HUES48 (cell line): ENCODE measurements around the gene PRRT1B.

Experiments used
- H3K27ac ChIP-seq: one replicate; pipeline ENCODE4 v1.7.0; 2013; ENCODE audit warnings: low read depth, low read length, inconsistent platforms
- H3K27me3 ChIP-seq: 2 replicates; pipeline ENCODE4 v1.6.1; 2013; ENCODE audit warnings: mild to moderate bottlenecking, low read length; ENCODE audit not compliant: control insufficient read depth, insufficient read depth
- H3K36me3 ChIP-seq: 2 replicates; pipeline ENCODE4 v1.6.1; 2013; ENCODE audit warnings: low read length; ENCODE audit not compliant: control insufficient read depth, insufficient read depth
- H3K4me1 ChIP-seq: 2 replicates; pipeline ENCODE4 v1.6.1; 2013; ENCODE audit warnings: mild to moderate bottlenecking, low read length; ENCODE audit not compliant: control insufficient read depth, insufficient read depth
- H3K4me3 ChIP-seq: 2 replicates; pipeline ENCODE4 v1.5.1; 2013; ENCODE audit warnings: mild to moderate bottlenecking, low read depth, low read length
- H3K9ac ChIP-seq: 2 replicates; pipeline ENCODE4 v1.6.1; 2013; ENCODE audit warnings: mild to moderate bottlenecking, low read depth, low read length, moderate library complexity
- H3K9me3 ChIP-seq: 2 replicates; pipeline ENCODE4 v1.6.1; 2013; ENCODE audit warnings: low read length; ENCODE audit not compliant: control insufficient read depth, insufficient read depth

The PRRT1B gene

GRCh38 chr9:131574730-131575640 lies 29.7 kb downstream of the PRRT1B start:
- Histone ChIP-seq H3K9me3 (no peaks in the 10 kb centered on the region), H3K4me1 (no peaks in the 10 kb centered on the region), H3K4me3 (no peak overlapping the region), H3K9ac (no peak overlapping the region), H3K27me3 (no peaks in the 10 kb centered on the region), H3K27ac (no peak overlapping the region), H3K36me3 (peaks cover 23% of the 10 kb centered on the region)

- Histone ChIP-seq H3K27me3 (no peaks in the 10 kb centered on the region), H3K36me3 (peaks cover 29% of the 10 kb centered on the region), H3K9me3 (no peaks in the 10 kb centered on the region), H3K4me3 (no peak overlapping the region), H3K9ac (no peak overlapping the region), H3K27ac (no peak overlapping the region), H3K4me1 (no peaks in the 10 kb centered on the region)
Observed at GRCh38 chr9:131575946-131576853, 30.9 kb downstream of the PRRT1B start.

GRCh38 chr9:131577005-131578000 lies 32.0 kb downstream of the PRRT1B start:
- Histone ChIP-seq H3K9me3 (no peaks in the 10 kb centered on the region), H3K4me1 (no peaks in the 10 kb centered on the region), H3K36me3 (peaks cover 36% of the 10 kb centered on the region), H3K9ac (no peak overlapping the region), H3K27me3 (no peaks in the 10 kb centered on the region), H3K27ac (no peak overlapping the region), H3K4me3 (no peak overlapping the region)

GRCh38 chr9:131578021-131578420 lies 32.7 kb downstream of the PRRT1B start:
- Histone ChIP-seq H3K4me3 (no peak overlapping the region), H3K9ac (no peak overlapping the region), H3K36me3 (peaks cover 34% of the 10 kb centered on the region), H3K27ac (no peak overlapping the region), H3K27me3 (no peaks in the 10 kb centered on the region), H3K9me3 (no peaks in the 10 kb centered on the region), H3K4me1 (no peaks in the 10 kb centered on the region)

GRCh38 chr9:131578731-131579504 lies 33.6 kb downstream of the PRRT1B start:
- Histone ChIP-seq H3K4me1 (no peaks in the 10 kb centered on the region), H3K27ac (no peak overlapping the region), H3K36me3 (peaks cover 38% of the 10 kb centered on the region), H3K9ac (no peak overlapping the region), H3K9me3 (no peaks in the 10 kb centered on the region), H3K4me3 (no peak overlapping the region), H3K27me3 (no peaks in the 10 kb centered on the region)

GRCh38 chr9:131579789-131580211 lies 34.5 kb downstream of the PRRT1B start:
- Histone ChIP-seq H3K4me1 (no peaks in the 10 kb centered on the region), H3K4me3 (no peak overlapping the region), H3K9ac (no peak overlapping the region), H3K9me3 (no peaks in the 10 kb centered on the region), H3K36me3 (peaks cover 46% of the 10 kb centered on the region), H3K27ac (no peak overlapping the region), H3K27me3 (no peaks in the 10 kb centered on the region)

- Histone ChIP-seq H3K4me1 (no peaks in the 10 kb centered on the region), H3K27me3 (no peaks in the 10 kb centered on the region), H3K27ac (no peak overlapping the region), H3K9ac (no peak overlapping the region), H3K9me3 (no peaks in the 10 kb centered on the region), H3K4me3 (no peak overlapping the region), H3K36me3 (peaks cover 50% of the 10 kb centered on the region)
Observed at GRCh38 chr9:131580358-131580757, 35.0 kb downstream of the PRRT1B start.

- H3K36me3 ChIP-seq: peaks cover 48% of the 10 kb centered on the region
Observed at GRCh38 chr9:131582056-131582455, 36.7 kb downstream of the PRRT1B start.

GRCh38 chr9:131582466-131583336 lies 37.4 kb downstream of the PRRT1B start:
- Histone ChIP-seq H3K4me1 (no peaks in the 10 kb centered on the region), H3K27ac (no peak overlapping the region), H3K9ac (no peak overlapping the region), H3K36me3 (peaks cover 49% of the 10 kb centered on the region), H3K4me3 (no peak overlapping the region), H3K27me3 (no peaks in the 10 kb centered on the region), H3K9me3 (no peaks in the 10 kb centered on the region)

More at GRCh38 chr9:131582056-131582455, 36.7 kb downstream of the PRRT1B start:
- no peak overlapping the region for H3K9ac ChIP-seq
- no peak overlapping the region for H3K4me3 ChIP-seq
- H3K27ac ChIP-seq: no peak overlapping the region
- no peaks in the 10 kb centered on the region for H3K9me3 ChIP-seq
- H3K4me1 ChIP-seq: no peaks in the 10 kb centered on the region
- H3K27me3 ChIP-seq: no peaks in the 10 kb centered on the region
